NT2/D1 (cell line): ENCODE results near the gene HORMAD2.

Experiments
- DNase-seq: peaks from one replicate; pipeline ENCODE4 v3.0.0-alpha.2; 2011; ENCODE audit warnings: low read depth, low spot score
- H3K27me3 ChIP-seq: 2 replicates; pipeline ENCODE4 v1.6.0; 2011; ENCODE audit warnings: mild to moderate bottlenecking; ENCODE audit not compliant: insufficient read length, insufficient read depth
- H3K36me3 ChIP-seq: 2 replicates; pipeline ENCODE4 v1.6.1; 2011; ENCODE audit warnings: mild to moderate bottlenecking, low read length, mixed read lengths; ENCODE audit not compliant: insufficient read depth, insufficient read length
- H3K4me1 ChIP-seq: 2 replicates; pipeline ENCODE4 v1.5.1; 2011; ENCODE audit not compliant: insufficient read depth, insufficient read length
- H3K4me3 ChIP-seq: 2 replicates; pipeline ENCODE4 v1.5.1; 2011; ENCODE audit warnings: low read depth; ENCODE audit not compliant: insufficient read length
- H3K9ac ChIP-seq: 2 replicates; pipeline ENCODE4 v1.6.0; 2011; ENCODE audit warnings: low read depth; ENCODE audit not compliant: insufficient read length
- H3K9me3 ChIP-seq: 2 replicates; pipeline ENCODE4 v1.5.1; 2011; ENCODE audit warnings: mild to moderate bottlenecking, low read length; ENCODE audit not compliant: insufficient read depth
- SUZ12 ChIP-seq: IDR thresholded peaks from 2 replicates; pipeline ENCODE4 v1.6.1; 2011; ENCODE audit not compliant: insufficient read length, insufficient read depth; ENCODE audit errors: extremely low read depth
- YY1 ChIP-seq: IDR thresholded peaks from 2 replicates; pipeline ENCODE4 v1.6.1; 2011; ENCODE audit not compliant: insufficient read length, insufficient read depth
- ZNF274 ChIP-seq: IDR thresholded peaks from 2 replicates; pipeline ENCODE4 v1.6.1; 2011; ENCODE audit warnings: mild to moderate bottlenecking, low read depth, low read length

The HORMAD2 gene

GRCh38 chr22:30169002-30169401, 88.7 kb downstream of the HORMAD2 start:
- Histone ChIP-seq H3K9me3 (no peaks in the 10 kb centered on the region), H3K9ac (no peak overlapping the region), H3K27me3 (peaks cover 5% of the 10 kb centered on the region), H3K36me3 (no peaks in the 10 kb centered on the region), H3K4me3 (no peak overlapping the region), H3K4me1 (no peaks in the 10 kb centered on the region)
- no peak for DNase-seq
- TF ChIP-seq SUZ12 (no peak), ZNF274 (no peak), YY1 (no peak)

GRCh38 chr22:30170129-30170528, 89.9 kb downstream of the HORMAD2 start:
- Histone ChIP-seq H3K4me3 (no peak overlapping the region), H3K4me1 (no peaks in the 10 kb centered on the region), H3K27me3 (peaks cover 5% of the 10 kb centered on the region), H3K9ac (no peak overlapping the region), H3K36me3 (no peaks in the 10 kb centered on the region), H3K9me3 (no peaks in the 10 kb centered on the region)
- TF ChIP-seq ZNF274 (no peak), YY1 (no peak), SUZ12 (no peak)
- DNase-seq, result no peak

GRCh38 chr22:30171008-30171407, 90.7 kb downstream of the HORMAD2 start:
- H3K36me3 ChIP-seq, result no peaks in the 10 kb centered on the region
- no peak for DNase-seq
- peaks cover 5% of the 10 kb centered on the region for H3K27me3 ChIP-seq
- H3K9ac ChIP-seq, result no peak overlapping the region
- no peaks in the 10 kb centered on the region for H3K9me3 ChIP-seq
- no peak for TF ChIP-seq ZNF274
- no peaks in the 10 kb centered on the region for H3K4me1 ChIP-seq
- H3K4me3 ChIP-seq, result no peak overlapping the region

- no peak for TF ChIP-seq ZNF274
- TF ChIP-seq SUZ12, result no peak
- TF ChIP-seq YY1, result no peak
- Histone ChIP-seq H3K9ac (no peak overlapping the region), H3K36me3 (no peaks in the 10 kb centered on the region), H3K4me1 (no peaks in the 10 kb centered on the region), H3K27me3 (peaks cover 4% of the 10 kb centered on the region), H3K4me3 (no peak overlapping the region), H3K9me3 (no peaks in the 10 kb centered on the region)
- no peak for DNase-seq
Observed at GRCh38 chr22:30175690-30176288, 95.5 kb downstream of the HORMAD2 start.

GRCh38 chr22:30176431-30176830, 96.2 kb downstream of the HORMAD2 start:
- H3K9ac ChIP-seq, result no peak overlapping the region
- H3K27me3 ChIP-seq, result peaks cover 4% of the 10 kb centered on the region
- H3K4me3 ChIP-seq, result no peak overlapping the region
- H3K36me3 ChIP-seq, result no peaks in the 10 kb centered on the region
- no peak for TF ChIP-seq ZNF274
- H3K9me3 ChIP-seq, result no peaks in the 10 kb centered on the region
- DNase-seq, result no peak
- H3K4me1 ChIP-seq, result no peaks in the 10 kb centered on the region

GRCh38 chr22:30178181-30179126, 98.2 kb downstream of the HORMAD2 start:
- H3K36me3 ChIP-seq, result no peaks in the 10 kb centered on the region
- H3K4me1 ChIP-seq, result no peaks in the 10 kb centered on the region
- no peaks in the 10 kb centered on the region for H3K9me3 ChIP-seq
- DNase-seq, result no peak
- H3K27me3 ChIP-seq, result peaks cover 4% of the 10 kb centered on the region
- TF ChIP-seq SUZ12 (no peak), YY1 (no peak), ZNF274 (no peak)
- no peak overlapping the region for H3K9ac ChIP-seq
- H3K4me3 ChIP-seq, result no peak overlapping the region

- Histone ChIP-seq H3K4me1 (no peaks in the 10 kb centered on the region), H3K9ac (no peak overlapping the region), H3K4me3 (no peak overlapping the region), H3K36me3 (no peaks in the 10 kb centered on the region), H3K9me3 (no peaks in the 10 kb centered on the region), H3K27me3 (peaks cover 4% of the 10 kb centered on the region)
- TF ChIP-seq ZNF274, result no peak
- no peak for TF ChIP-seq SUZ12
- TF ChIP-seq YY1, result no peak
- DNase-seq, result no peak
Observed at GRCh38 chr22:30180616-30181015, 100.4 kb downstream of the HORMAD2 start.
